Stomach (tissue), 4 donors: ENCODE data around the gene TANGO2.

ENCODE experiments used
- CTCF ChIP-seq, 7 experiments: fragments of 450-650 bp in 4 of 7; fragments of 200-600 bp in 3 of 7; sonication (generic) in 3 of 7; IDR thresholded peaks; one replicate each; pipeline ENCODE4 v1.5.1; 2016 to 2019; ENCODE audit warnings: antibody characterized with exemption in 7 of 7, control low read depth in 2 of 7, mild to moderate bottlenecking in 1 of 7
- EP300 ChIP-seq: sonication (generic); formaldehyde crosslinking; IDR thresholded peaks from one replicate; pipeline ENCODE4 v1.6.1; 2017; ENCODE audit warnings: antibody characterized with exemption
- POLR2AphosphoS5 ChIP-seq, 3 donors: sonication (generic); formaldehyde crosslinking; IDR thresholded peaks; one replicate each; pipeline ENCODE4 v1.6.1; 2016; ENCODE audit warnings: antibody characterized with exemption in 3 of 3

GRCh38 chr22:19998991-19999820 lies 21.7 kb upstream of the TANGO2 start:
- TF ChIP-seq EP300 (no peak), CTCF (IDR thresholded peaks at IDR 0.05) (no peak), POLR2AphosphoS5 (IDR thresholded peaks at IDR 0.05) (no peak)
